NCI-H1092 treated with DMSO at 0.1 percent for 48 hours (cell line): Measurements from ENCODE around the gene FKBP15.

ENCODE experiments used
- DNase-seq: peaks from one replicate; lab custom pipeline; 2025; lab: John Stamatoyannopoulos, UW

FKBP15 gene

DNA sequence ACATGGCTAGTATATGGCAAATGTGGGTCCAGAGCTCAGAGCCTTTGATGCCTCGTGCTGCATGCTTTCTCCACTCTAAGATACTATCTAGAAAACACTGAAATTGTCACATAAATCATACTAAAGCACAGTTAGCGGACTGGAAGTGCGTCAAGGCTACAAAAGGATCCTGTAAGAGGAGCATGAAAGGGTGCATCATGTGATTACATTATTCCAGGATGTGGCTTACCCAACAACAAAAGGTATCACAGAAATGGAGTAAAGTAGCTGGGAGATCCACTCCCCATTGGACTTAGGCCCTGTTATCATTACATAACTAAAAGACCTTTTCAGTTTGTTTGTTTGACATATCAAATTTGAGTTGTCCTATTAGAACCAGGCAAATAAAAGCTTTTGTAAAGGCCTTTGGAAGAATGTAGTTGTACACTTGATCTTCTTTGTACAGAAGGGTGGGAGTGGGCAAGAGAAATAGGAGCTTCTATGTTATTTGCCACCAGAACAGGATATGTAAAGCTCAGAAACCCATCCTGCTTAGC lies 7.1 kb upstream of the FKBP15 start:
- DNase-seq, result no peak

DNA sequence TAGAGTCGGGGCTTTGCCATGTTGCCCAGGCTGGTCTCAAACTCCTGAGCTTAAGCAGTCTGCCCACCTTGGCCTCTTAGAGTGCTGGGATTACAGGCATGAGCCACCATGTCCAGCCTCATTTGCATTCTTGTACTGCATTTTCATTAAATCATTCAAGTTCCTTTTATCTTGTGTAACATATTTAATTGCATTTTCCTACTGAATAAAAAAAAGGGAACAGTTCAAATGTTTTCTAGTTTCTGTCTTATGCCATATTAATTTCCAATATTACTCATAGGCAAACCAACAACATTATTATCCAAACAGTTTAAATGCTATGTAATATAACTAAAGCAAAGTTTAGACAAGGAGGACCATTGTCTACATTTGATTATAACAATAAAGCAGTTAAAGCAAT lies 6.4 kb upstream of the FKBP15 start:
- no peak for DNase-seq

DNA sequence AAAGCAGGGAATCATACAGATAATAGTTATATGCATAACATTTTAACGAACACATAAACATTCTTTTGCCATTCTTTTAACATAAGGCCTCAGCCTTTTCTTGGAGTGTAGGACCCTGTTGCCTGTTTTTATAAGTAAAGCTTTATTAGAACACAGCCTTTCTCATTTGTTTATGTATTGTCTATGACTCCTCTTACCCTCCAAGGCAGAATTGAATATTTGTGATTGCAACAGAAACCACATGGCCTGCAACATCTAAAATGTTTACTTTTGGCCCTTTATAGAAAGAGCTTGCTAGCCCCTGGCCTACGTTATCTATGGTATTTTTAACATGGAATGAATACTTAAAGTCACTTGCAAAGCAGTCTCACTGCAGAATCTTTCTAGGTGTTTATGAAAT lies 2.9 kb upstream of the FKBP15 start:
- no peak for DNase-seq

DNA sequence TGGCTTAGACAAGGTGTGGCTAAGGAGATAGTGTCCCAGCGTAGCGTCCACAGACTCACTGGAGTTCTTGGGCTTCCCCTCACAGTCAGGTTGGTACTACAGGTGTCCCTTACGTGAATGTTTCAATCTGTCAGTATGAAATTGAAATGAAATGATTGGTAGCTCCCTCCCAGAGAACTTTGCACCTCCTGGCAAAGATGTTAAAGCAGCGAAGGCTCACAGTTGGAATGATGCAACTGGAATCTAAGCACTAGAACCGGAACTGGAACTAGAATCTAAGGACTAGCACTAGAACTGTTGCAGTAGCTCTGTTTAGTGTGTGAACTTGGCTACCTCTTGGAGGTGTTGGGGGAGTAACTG lies 1.4 kb upstream of the FKBP15 start:
- no peak for DNase-seq

DNA sequence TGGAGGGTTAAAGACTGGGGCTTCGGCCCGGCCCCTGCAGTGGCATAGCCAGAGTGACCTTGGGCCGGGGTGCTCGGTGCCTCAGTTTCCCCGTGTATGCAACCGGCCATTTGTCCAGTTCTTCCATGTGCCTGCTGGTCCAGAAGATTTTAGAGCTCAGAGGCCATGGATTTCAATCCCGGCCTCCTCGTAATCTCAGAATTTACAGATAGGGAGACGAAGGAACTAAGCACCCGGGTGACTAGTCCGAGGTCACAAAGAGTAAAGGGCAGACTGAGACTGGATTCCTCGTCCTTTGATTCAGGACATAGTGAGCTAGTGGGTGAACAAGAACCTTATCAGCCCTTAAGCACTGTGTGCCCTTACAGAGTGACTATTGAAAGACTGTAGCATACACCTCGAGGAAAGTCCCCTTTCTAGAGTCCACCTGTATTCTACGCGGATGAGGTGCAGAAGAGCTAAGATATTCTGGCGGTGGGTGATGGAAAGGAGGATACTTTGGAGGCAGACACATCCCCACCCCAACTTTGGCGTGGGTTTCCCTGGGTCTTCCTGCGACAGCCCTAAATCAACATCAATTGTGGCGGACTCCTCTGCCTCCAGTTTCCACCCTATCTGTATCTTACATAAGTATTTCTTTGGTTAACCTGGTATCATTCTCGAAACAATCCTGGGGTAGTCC lies 864 bp upstream of the FKBP15 start:
- no peak for DNase-seq

- DNase-seq, result no peak
Observed at GRCh38 chr9:113220467-113221002, 542 bp downstream of the FKBP15 start.

DNA sequence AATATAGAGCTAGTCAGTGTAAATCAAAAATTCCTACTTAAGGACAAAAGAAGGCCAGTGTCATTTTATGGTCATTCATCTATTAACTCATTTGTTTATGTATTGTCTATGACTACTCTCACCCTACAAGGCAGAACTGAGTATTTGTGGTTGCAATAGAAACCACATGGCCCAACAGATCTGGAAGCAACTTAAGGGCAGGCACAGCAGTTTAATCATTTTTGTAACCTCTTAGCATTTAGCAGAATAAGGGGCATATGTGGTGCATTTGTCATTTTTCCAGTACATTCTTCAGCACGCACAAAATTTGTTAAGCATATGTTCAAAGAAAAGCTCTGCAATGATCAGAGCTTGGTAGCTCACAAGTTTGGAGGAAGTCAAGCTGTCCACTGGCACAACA lies 1.1 kb downstream of the FKBP15 start:
- DNase-seq, result no peak

- no peak for DNase-seq
Observed at GRCh38 chr9:113219186-113219936, 1.7 kb downstream of the FKBP15 start.

DNA sequence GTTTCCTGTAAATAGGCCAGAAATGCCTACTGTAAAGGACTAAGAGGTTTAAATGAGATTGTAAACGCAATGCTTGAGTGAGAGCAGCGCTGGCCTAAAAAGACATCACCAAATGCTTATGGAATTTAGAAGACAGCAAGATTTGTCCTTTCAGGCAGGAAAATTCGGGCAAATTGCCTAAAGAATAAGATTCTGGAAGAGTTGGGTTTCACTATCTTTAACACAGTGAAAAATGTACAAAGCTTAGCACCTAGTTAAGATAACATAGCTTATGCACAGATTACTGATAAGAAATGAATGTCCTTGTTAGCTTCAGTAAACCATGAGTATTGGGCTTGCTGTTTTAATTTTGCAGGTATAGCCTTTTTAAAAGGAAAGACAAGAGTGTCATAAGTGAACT lies 4.7 kb downstream of the FKBP15 start:
- DNase-seq, result no peak

GRCh38 chr9:113215132-113215531 lies 5.9 kb downstream of the FKBP15 start:
- no peak for DNase-seq

DNA sequence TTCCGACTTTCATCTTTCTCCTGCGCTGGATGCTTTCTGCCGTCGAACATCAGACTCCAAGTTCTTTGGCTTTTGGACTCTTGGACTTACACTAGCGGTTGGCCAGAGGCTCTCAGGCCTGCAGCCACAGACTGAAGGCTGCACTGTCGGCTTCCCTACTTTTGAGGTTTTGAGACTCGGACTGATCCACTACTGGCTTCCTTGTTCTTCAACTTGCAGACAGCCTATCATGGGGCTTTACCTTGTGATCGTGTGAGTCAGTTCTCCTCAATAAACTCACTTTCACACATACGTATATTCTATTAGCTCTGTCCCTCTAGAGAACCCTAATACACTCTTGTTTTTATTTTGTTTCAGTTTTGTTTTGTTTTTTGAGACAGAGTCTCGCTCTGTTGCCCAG lies 10.3 kb downstream of the FKBP15 start:
- no peak for DNase-seq

GRCh38 chr9:113205861-113206260 lies 15.2 kb downstream of the FKBP15 start:
- DNase-seq, result no peak

DNA sequence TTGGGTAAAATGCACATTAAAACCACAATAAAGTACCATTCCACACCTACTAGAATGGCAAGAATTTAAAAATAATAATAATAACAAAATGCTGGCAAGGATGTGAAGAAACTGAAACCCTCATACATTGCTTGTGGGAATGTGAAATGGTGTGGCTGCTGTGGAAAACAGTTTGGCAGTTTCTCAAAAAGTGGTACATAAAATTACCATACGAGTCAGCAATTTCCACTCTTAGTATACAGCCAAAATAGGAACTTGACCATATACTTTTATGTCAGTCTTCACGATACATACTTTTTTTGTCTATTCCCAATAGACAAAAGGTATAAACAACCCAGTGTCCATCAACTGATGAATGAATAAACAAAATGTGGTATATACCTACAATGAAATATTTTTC lies 15.6 kb downstream of the FKBP15 start:
- no peak for DNase-seq

DNA sequence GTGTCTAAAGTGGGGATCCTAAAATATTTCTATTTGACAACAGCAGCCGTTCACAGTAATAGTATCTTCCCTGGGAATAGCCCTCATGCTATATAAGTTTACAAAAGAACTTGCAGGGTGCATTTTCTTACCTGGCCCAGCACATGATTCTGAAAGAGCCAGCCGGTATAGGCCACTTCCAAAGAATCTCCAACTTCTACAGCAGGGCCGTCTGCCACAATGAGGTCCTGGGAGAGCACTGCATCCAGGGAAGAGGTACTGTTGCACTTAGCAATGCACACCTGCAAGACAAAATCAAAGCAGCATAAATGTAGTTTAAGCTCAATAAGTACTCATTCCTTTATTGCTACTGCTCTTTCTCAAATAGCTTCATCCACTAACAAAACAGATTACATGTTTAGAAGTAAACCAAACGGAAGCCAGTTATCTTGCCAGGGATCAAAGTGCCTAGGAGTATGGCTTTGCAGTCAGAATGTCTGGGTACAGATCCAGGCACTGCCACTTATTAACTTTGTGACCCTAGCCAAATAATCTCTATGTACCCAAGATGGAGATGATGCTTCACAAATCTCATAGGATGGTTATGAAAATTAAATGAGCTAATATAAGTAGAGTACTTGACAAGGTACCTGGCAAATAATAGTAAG lies 21.3 kb downstream of the FKBP15 start:
- no peak for DNase-seq

DNA sequence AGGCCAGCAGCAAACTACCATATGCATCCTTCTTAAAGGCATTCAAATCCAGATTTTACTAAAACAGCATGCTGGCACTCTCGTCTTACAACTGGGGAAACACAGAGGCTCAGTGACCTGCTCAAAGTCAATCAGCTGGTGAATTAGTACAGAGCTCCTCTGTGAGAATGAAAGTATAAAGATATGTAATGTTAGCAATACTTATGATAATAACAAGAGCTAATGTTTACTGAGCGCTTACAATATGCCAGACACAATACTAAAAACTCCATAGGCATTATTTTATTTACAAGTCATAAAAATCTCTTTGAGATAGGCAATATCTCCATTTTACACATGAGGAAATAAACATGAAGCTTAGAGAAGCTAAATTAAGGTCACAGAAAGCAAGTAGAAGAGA lies 28.6 kb downstream of the FKBP15 start:
- no peak for DNase-seq

GRCh38 chr9:113187929-113188595 lies 33.0 kb downstream of the FKBP15 start:
- no peak for DNase-seq

DNA sequence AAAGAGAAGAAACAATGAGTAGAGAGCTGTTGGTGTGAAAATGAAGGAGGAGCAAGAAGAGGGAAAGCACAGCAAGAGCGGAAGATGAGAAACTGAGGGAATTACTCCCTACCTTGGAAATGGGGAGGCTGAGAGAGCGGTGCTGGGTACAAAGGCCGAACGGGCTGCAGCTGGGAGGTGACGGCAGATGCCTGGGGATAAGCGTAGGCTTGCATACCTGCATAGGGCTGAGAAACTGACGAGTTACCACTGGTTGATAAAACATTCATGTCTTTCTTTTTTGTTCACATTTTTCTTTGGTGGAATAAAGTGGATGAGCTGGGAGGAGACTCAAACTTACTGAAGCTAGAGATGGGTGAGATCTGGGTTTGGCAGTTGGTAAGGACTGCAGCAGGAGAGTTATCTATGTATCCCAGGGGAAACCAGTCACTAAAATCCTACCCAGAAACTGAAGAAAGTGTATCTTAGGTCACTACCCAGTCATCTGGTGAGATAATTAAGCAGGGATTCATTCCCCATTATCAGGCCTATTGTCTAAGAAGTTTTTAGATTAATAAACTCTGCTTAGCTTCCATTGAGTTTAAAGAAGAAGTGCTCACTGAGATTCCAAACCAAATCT lies 34.8 kb downstream of the FKBP15 start:
- DNase-seq, result no peak

DNA sequence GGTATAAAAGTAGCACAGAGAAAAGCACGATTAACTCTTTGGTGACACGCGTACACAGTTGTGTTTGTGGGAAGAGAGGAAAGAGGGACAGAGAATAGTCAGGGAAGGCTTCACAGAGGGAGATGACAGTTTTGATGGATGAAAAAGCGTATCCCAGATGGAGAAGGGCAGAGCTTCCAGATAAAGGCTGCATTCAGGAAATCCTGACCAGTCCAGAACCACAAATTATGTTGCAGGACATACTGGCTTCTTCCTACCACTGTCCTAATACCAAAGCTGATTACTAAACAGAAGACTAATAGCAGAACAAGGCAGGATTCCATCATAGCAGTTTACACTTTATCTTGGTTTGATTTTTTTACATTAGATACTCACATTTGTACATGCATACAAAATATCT lies 35.8 kb downstream of the FKBP15 start:
- DNase-seq, result no peak

- DNase-seq, result no peak
Observed at GRCh38 chr9:113184539-113184938, 36.5 kb downstream of the FKBP15 start.

- DNase-seq, result no peak
Observed at GRCh38 chr9:113183956-113184488, 37.1 kb downstream of the FKBP15 start.

DNA sequence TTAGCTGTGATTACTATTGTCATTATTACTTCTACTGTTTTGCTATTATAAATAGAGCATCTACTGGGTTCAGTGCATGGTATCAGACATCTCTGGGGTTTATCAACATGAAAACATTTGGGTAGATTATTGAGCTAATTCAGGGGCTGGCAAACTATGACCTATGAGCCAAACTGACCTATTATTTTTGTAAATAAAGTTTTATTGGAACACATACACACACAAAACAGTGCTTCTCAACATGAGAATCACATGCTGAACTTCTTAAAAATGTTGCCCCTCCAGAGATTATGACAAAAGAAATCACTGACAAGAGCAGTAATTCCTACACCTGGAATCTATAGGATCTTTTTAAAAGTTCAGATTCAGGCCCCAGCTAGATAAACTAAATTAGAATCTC lies 39.9 kb downstream of the FKBP15 start:
- DNase-seq, result no peak

GRCh38 chr9:113179839-113180238 lies 41.2 kb downstream of the FKBP15 start:
- no peak for DNase-seq
